GM12878 (cell line): ENCODE data around the gene VCPKMT. TPM values are rescaled to one million over a fixed set of nuclear protein-coding genes. Genes with fewer than 3 reads are reported as not detected.

ENCODE experiments used
- ATAC-seq: fragments of 200-7000 bp; cut with Tn5 transposase; 3 replicates; pipeline ENCODE4 v1.9.1; 2020; ENCODE audit warnings: mild to moderate bottlenecking, moderate library complexity
- BruUV-seq: library from RNA; stranded (reverse); fragments of 400-500 nt; replicated peaks from 2 replicates; lab custom pipeline; 2021; lab: Mats Ljungman, UMichigan
- CTCF ChIA-PET: fragments of 300-600 bp; sonication (Branson Sonifier 250); formaldehyde crosslinking; extraction: SDS; loops from one replicate; lab custom pipeline; 2021; ENCODE audit warnings: inconsistent platforms; lab: Yijun Ruan, JAX
- POLR2A ChIA-PET: fragments of 350-600 bp; formaldehyde crosslinking; extraction: SDS; loops from one replicate; lab custom pipeline; 2021; ENCODE audit warnings: inconsistent platforms; lab: Charles Lee
- RAD21 ChIA-PET: fragments of 300-600 bp; sonication (Branson Sonifier 250); formaldehyde crosslinking; loops from one replicate; lab custom pipeline; 2023; ENCODE audit warnings: antibody characterized with exemption; ENCODE audit not compliant: unreplicated experiment; lab: Charles Lee
- SMC1A ChIA-PET: fragments of 300-600 bp; sonication (Branson Sonifier 250); formaldehyde crosslinking; loops from one replicate; lab custom pipeline; 2023; ENCODE audit not compliant: unreplicated experiment, uncharacterized antibody; lab: Charles Lee
- DNase-seq: peaks from one replicate; pipeline ENCODE4 v3.0.0-alpha.2; 2011; ENCODE audit warnings: low read depth, low spot score
- FAIRE-seq: peaks from 3 replicates; lab custom pipeline; 2011; peaks lifted over from hg19 to GRCh38; lab: Jason Lieb, UNC
- H2AFZ ChIP-seq: 2 replicates; pipeline ENCODE4 v1.6.0; 2011; ENCODE audit warnings: low read depth, low read length, control low read depth; ENCODE audit not compliant: control insufficient read depth
- H3K27ac ChIP-seq: 2 replicates; pipeline ENCODE4 v1.5.1; 2011; ENCODE audit warnings: control low read depth; ENCODE audit not compliant: control insufficient read depth, insufficient read depth
- H3K27me3 ChIP-seq, 2 experiments: replicated peaks in 1 of 2; 2 replicates each; pipeline versions ENCODE4 v1.6.0 to v1.6.1; 2011; ENCODE audit warnings: low read length in 1 of 2; ENCODE audit not compliant: control insufficient read depth in 2 of 2, insufficient read depth in 2 of 2
- H3K36me3 ChIP-seq, 2 experiments: 2 replicates each; pipeline ENCODE4 v1.5.1; 2011; ENCODE audit warnings: low read length in 1 of 2; ENCODE audit not compliant: control insufficient read depth in 2 of 2, insufficient read depth in 2 of 2
- H3K4me1 ChIP-seq: 2 replicates; pipeline ENCODE4 v1.6.1; 2011; ENCODE audit warnings: mild to moderate bottlenecking, low read length, moderate library complexity, mixed read lengths; ENCODE audit not compliant: control insufficient read depth, insufficient read depth
- H3K4me2 ChIP-seq: 2 replicates; pipeline ENCODE4 v1.6.0; 2011; ENCODE audit warnings: control low read depth; ENCODE audit not compliant: control insufficient read depth, insufficient read depth
- H3K4me3 ChIP-seq: fragments of 200-600 bp; sonication (generic); 2 replicates; pipeline ENCODE4 v1.5.1; 2016
- H3K79me2 ChIP-seq: 2 replicates; pipeline ENCODE4 v1.6.0; 2011; ENCODE audit warnings: low read length; ENCODE audit not compliant: control insufficient read depth, insufficient read depth
- H3K9ac ChIP-seq: 2 replicates; pipeline ENCODE4 v1.8.0; 2011; ENCODE audit warnings: low read length, control low read depth, mixed read lengths; ENCODE audit not compliant: control insufficient read depth, insufficient read depth
- H3K9me3 ChIP-seq: replicated peaks from 3 replicates; pipeline ENCODE4 v1.5.1; 2011; ENCODE audit warnings: mild to moderate bottlenecking, low read length; ENCODE audit not compliant: control insufficient read depth, insufficient read depth
- H4K20me1 ChIP-seq: 2 replicates; pipeline ENCODE4 v1.6.0; 2011; ENCODE audit not compliant: control insufficient read depth, insufficient read depth
- CREB1 ChIP-seq: IDR thresholded peaks from 2 replicates; pipeline ENCODE4 v1.6.1; 2012; ENCODE audit warnings: low read depth, mild to moderate bottlenecking, inconsistent platforms
- EED ChIP-seq: sonication (generic); IDR thresholded peaks from 2 replicates; pipeline ENCODE4 v1.6.1; 2016; ENCODE audit warnings: antibody characterized with exemption, low read depth
- HCFC1 ChIP-seq: fragments of 150-350 bp; IDR thresholded peaks from 2 replicates; pipeline ENCODE4 v1.6.1; 2014; ENCODE audit warnings: low read length
- IRF4 ChIP-seq: IDR thresholded peaks from 2 replicates; pipeline ENCODE4 v1.6.1; 2011; ENCODE audit warnings: low read depth, low read length
- MEF2B ChIP-seq: fragments of 450-650 bp; IDR thresholded peaks from 2 replicates; pipeline ENCODE4 v1.6.1; 2018; ENCODE audit warnings: mild to moderate bottlenecking, moderate library complexity; ENCODE audit not compliant: partially characterized antibody, poor library complexity, severe bottlenecking
- MYB ChIP-seq: fragments of 150-350 bp; IDR thresholded peaks from 2 replicates; pipeline ENCODE4 v1.6.1; 2014; ENCODE audit warnings: mild to moderate bottlenecking, low read depth, low read length, borderline replicate concordance
- NFYB ChIP-seq: IDR thresholded peaks from 2 replicates; pipeline ENCODE4 v1.6.1; 2011; ENCODE audit warnings: low read depth, mild to moderate bottlenecking, low read length, improper control_type of control experiment, moderate library complexity; ENCODE audit not compliant: insufficient read depth
- POLR2AphosphoS2 ChIP-seq: IDR thresholded peaks from 2 replicates; pipeline ENCODE4 v1.6.1; 2011; ENCODE audit warnings: low read depth, mild to moderate bottlenecking, low read length, improper control_type of control experiment, moderate library complexity
- SP1 ChIP-seq: IDR thresholded peaks from one replicate; pipeline ENCODE4 v1.6.1; 2011; ENCODE audit warnings: low read depth, low read length
- TCF3 ChIP-seq: IDR thresholded peaks from 2 replicates; pipeline ENCODE4 v1.6.1; 2012; ENCODE audit warnings: low read depth, mild to moderate bottlenecking, low read length, borderline replicate concordance; ENCODE audit not compliant: insufficient read depth
- TCF7 ChIP-seq: IDR thresholded peaks from 2 replicates; pipeline ENCODE4 v1.6.1; 2014; ENCODE audit warnings: antibody characterized with exemption, borderline replicate concordance
- ZNF207 ChIP-seq: fragments of 450-650 bp; IDR thresholded peaks from 2 replicates; pipeline ENCODE4 v1.6.1; 2014; ENCODE audit warnings: antibody characterized with exemption, mild to moderate bottlenecking, borderline replicate concordance
- ZNF24 ChIP-seq: fragments of 450-650 bp; IDR thresholded peaks from 2 replicates; pipeline ENCODE4 v1.6.1; 2017; ENCODE audit warnings: antibody characterized with exemption, mild to moderate bottlenecking
- ZNF384 ChIP-seq: IDR thresholded peaks from 2 replicates; pipeline ENCODE4 v1.6.1; 2012; ENCODE audit warnings: low read depth, mild to moderate bottlenecking, low read length, improper control_type of control experiment, borderline replicate concordance
- WGBS: methylation state at CpG from one replicate; pipeline ENCODE4 v1.1.6; 2016; ENCODE audit warnings: low lambda C conversion rate; ENCODE audit not compliant: insufficient replicate concordance, insufficient coverage; ENCODE audit errors: missing lambda C conversion rate; 5-methylcytosine and 5-hydroxymethylcytosine counted together
- in situ Hi-C: fragments of 300-500 bp; cut with MboI; formaldehyde crosslinking; loops from 9 replicates; pipeline ENCODE4 v1.14.3; 2018; ENCODE audit warnings: mixed read lengths
- intact Hi-C: fragments of 100-400 bp; cut with micrococcal nuclease; formaldehyde crosslinking; loops from one replicate; pipeline ENCODE4 v1.14.2; 2022; ENCODE audit not compliant: unreplicated experiment
- polyA plus RNA-seq, 11 experiments: library from polyadenylated mRNA; depleted of rRNA in 4 of 11; unstranded in 6 of 11; stranded (reverse) in 5 of 11; fragments of >200 nt; fragmentation: Nextera tagmentation in 4 of 11; fragmentation: Illumina TruSeq in 1 of 11; extraction: Ambion mirVana in 4 of 11; extraction: Trizol in 1 of 11; gene quantifications; 1 replicate in 1 of 11; 2 replicates in 10 of 11; pipeline versions ENCODE4 v1.2.1 to v1.2.3, GENCODE V29; 2011 to 2016; ENCODE audit warnings: inconsistent platforms in 2 of 11, missing spikeins in 2 of 11, low read depth in 1 of 11
- total RNA-seq, 4 experiments: library from RNA; depleted of rRNA in 3 of 4; stranded (reverse); fragments of >200 nt in 3 of 4; fragmentation: Illumina TruSeq in 1 of 4; extraction: Trizol in 1 of 4; gene quantifications; 2 replicates each; pipeline versions ENCODE4 v1.2.1 to v1.2.3, GENCODE V29; 2013 to 2021
- TF ChIP-seq, protein P1 (sequence below): IDR thresholded peaks from 2 replicates; pipeline ENCODE4 v1.6.1; 2011; ENCODE audit warnings: low read depth, low read length, improper control_type of control experiment, borderline replicate concordance
- TF ChIP-seq, protein P2 (sequence below): fragments of 450-650 bp; IDR thresholded peaks from 2 replicates; pipeline ENCODE4 v1.6.1; 2014; ENCODE audit warnings: mild to moderate bottlenecking
- TF ChIP-seq, protein P3 (sequence below): fragments of 450-650 bp; formaldehyde crosslinking; IDR thresholded peaks from 2 replicates; pipeline ENCODE4 v1.4.0; 2022; ENCODE audit warnings: mild to moderate bottlenecking, moderate library complexity

VCPKMT gene
- total and polyA plus RNA-seq, 10 of the 15 experiments (the other 5 are each of a cell fraction or from before 2014, with no cell fraction given) = 8.5 to 18.4 (median 12.8) TPM

DNA sequence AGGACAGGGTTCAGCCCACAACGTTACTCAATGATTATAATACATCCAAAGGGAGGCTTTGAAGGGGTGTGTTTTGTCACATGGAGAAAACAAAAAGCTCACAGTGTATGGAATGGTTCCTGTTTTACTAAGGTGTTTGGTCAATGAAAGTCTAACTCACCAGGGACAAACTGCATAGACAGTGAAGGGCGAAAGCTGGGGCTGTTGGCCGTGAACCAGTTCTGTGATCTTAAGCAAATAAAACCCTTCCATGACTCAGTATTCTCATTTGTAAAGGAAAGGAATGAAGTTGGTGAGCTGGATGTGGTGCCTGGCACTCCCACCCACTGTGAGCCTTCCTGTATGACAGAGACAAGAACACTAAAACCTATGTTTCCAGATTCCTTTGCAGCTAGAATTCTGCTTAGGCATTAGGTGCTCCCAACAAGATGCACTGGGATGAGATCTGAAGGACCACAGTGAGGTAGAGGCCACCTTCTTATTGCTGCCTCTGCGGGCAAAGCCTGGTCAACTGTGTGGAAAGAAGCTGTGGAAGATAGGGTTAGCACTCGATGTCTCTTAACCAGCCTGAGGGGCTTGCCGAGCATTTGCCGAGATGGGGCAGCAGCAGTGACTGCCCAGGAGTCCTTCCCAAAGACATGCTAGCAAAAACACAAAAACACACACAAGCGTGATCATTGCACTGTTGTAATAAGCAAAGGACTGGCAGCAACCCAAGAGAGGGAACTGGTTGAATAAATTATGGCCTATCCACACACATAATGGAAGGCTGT, 48.5 kb downstream of the VCPKMT start:
- no peaks in the 10 kb centered on the region for H3K27me3 ChIP-seq
- no peak overlapping the region for H3K9ac ChIP-seq
- POLR2A ChIA-PET = interaction anchor here (0.5 to 1.4 kb wide), 5 partner anchors 13 to 139 kb away, joined by 3 to 7 read pairs (median 3); no protein-coding TSS in a partner anchor
- H3K36me3 ChIP-seq = no peaks in the 10 kb centered on the region; a peak in 1 of 4 replicates
- WGBS = 89% methylated on average over 8 of the region's 8 CpGs
- DNase-seq (no peak), ATAC-seq (no peak), FAIRE-seq (no peak)
- in situ Hi-C loops (no loop called here), intact Hi-C loops (no loop called here)
- peaks cover 41% of the 10 kb centered on the region for H3K4me1 ChIP-seq
- H3K9me3 ChIP-seq = no peaks in the 10 kb centered on the region
- no peak overlapping the region for H3K27ac ChIP-seq
- peaks cover 3% of the 10 kb centered on the region; the same call in 1 of the 2 replicates for H3K79me2 ChIP-seq
- no peak for TF ChIP-seq NFYB
- TF ChIP-seq, protein P1, sequence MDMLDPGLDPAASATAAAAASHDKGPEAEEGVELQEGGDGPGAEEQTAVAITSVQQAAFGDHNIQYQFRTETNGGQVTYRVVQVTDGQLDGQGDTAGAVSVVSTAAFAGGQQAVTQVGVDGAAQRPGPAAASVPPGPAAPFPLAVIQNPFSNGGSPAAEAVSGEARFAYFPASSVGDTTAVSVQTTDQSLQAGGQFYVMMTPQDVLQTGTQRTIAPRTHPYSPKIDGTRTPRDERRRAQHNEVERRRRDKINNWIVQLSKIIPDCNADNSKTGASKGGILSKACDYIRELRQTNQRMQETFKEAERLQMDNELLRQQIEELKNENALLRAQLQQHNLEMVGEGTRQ = no peak
- TF ChIP-seq, protein P2, sequence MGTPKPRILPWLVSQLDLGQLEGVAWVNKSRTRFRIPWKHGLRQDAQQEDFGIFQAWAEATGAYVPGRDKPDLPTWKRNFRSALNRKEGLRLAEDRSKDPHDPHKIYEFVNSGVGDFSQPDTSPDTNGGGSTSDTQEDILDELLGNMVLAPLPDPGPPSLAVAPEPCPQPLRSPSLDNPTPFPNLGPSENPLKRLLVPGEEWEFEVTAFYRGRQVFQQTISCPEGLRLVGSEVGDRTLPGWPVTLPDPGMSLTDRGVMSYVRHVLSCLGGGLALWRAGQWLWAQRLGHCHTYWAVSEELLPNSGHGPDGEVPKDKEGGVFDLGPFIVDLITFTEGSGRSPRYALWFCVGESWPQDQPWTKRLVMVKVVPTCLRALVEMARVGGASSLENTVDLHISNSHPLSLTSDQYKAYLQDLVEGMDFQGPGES = no peak
- no peak for TF ChIP-seq POLR2AphosphoS2
- TF ChIP-seq ZNF24 = no peak
- no peak for TF ChIP-seq MYB
- TF ChIP-seq, protein P3, sequence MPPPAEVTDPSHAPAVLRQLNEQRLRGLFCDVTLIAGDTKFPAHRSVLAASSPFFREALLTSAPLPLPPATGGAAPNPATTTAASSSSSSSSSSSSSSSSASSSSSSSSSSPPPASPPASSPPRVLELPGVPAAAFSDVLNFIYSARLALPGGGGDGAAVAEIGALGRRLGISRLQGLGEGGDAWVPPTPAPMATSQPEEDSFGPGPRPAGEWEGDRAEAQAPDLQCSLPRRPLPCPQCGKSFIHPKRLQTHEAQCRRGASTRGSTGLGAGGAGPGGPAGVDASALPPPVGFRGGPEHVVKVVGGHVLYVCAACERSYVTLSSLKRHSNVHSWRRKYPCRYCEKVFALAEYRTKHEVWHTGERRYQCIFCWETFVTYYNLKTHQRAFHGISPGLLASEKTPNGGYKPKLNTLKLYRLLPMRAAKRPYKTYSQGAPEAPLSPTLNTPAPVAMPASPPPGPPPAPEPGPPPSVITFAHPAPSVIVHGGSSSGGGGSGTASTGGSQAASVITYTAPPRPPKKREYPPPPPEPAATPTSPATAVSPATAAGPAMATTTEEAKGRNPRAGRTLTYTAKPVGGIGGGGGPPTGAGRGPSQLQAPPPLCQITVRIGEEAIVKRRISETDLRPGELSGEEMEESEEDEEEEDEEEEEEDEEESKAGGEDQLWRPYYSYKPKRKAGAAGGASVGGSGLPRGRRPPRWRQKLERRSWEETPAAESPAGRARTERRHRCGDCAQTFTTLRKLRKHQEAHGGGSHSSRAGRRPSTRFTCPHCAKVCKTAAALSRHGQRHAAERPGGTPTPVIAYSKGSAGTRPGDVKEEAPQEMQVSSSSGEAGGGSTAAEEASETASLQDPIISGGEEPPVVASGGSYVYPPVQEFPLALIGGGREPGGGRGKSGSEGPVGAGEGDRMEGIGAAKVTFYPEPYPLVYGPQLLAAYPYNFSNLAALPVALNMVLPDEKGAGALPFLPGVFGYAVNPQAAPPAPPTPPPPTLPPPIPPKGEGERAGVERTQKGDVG (CRISPR knock-in tag) = no peak
- TF ChIP-seq CREB1 = no peak
- TF ChIP-seq SP1 = no peak
- TF ChIP-seq MEF2B = no peak
- TF ChIP-seq ZNF384 = no peak
- TF ChIP-seq TCF7 = no peak
- TF ChIP-seq ZNF207 = no peak
- no peak for TF ChIP-seq IRF4
- no peak for TF ChIP-seq TCF3
- no peak for TF ChIP-seq EED
- TF ChIP-seq HCFC1 = no peak
- no peaks in the 10 kb centered on the region for H4K20me1 ChIP-seq
- no TSS peak for BruUV-seq
- H3K4me2 ChIP-seq = no peak overlapping the region
- no peak overlapping the region for H3K4me3 ChIP-seq
- no peak overlapping the region for H2AFZ ChIP-seq
- SMC1A ChIA-PET = interaction anchor here (0.7 to 2.0 kb wide), 4 partner anchors 14 to 35 kb away, joined by 3 to 13 read pairs (median 3); no protein-coding TSS in a partner anchor
- RAD21 ChIA-PET = interaction anchor here (0.9 to 2.4 kb wide), 4 partner anchors 14 to 35 kb away, joined by 3 to 13 read pairs (median 4); no protein-coding TSS in a partner anchor
- CTCF ChIA-PET = interaction anchor here (0.5 to 2.3 kb wide), 4 partner anchors 14 to 220 kb away, joined by 3 to 6 read pairs (median 4); no protein-coding TSS in a partner anchor
